Muscle layer of colon (tissue), 2 donors: ENCODE results near the gene HDHD5.
"Not testable (repeated sequence)": the region's sequence is repeated elsewhere in the genome, so short reads cannot be mapped to it uniquely, and the experiment has no call there.

ENCODE experiments used
- H3K27ac ChIP-seq: one replicate; pipeline ENCODE4 v1.7.0; 2013; ENCODE audit warnings: low read depth, mild to moderate bottlenecking, low read length, moderate library complexity
- H3K27me3 ChIP-seq, 2 donors: one replicate each; pipeline ENCODE4 v1.7.0; 2013; ENCODE audit warnings: low read length in 2 of 2, mild to moderate bottlenecking in 2 of 2; ENCODE audit not compliant: insufficient read depth in 2 of 2, control insufficient read depth in 1 of 2
- H3K36me3 ChIP-seq: one replicate; pipeline ENCODE4 v1.7.0; 2013; ENCODE audit warnings: mild to moderate bottlenecking, low read length; ENCODE audit not compliant: insufficient read depth
- H3K4me1 ChIP-seq: one replicate; pipeline ENCODE4 v1.7.0; 2013; ENCODE audit warnings: mild to moderate bottlenecking, low read length; ENCODE audit not compliant: insufficient read depth
- H3K4me3 ChIP-seq, 2 donors: one replicate each; pipeline ENCODE4 v1.7.0; 2013; ENCODE audit warnings: low read length in 2 of 2, low read depth in 1 of 2, mild to moderate bottlenecking in 1 of 2, moderate library complexity in 1 of 2
- H3K9ac ChIP-seq: one replicate; pipeline ENCODE4 v1.7.0; 2013; ENCODE audit warnings: low read length
- H3K9me3 ChIP-seq: one replicate; pipeline ENCODE4 v1.7.0; 2013; ENCODE audit warnings: mild to moderate bottlenecking, low read length
- donor health status: abdominal sarcoma.
- donor health status: Adenocarcinoma of cecum.

The HDHD5 gene

DNA sequence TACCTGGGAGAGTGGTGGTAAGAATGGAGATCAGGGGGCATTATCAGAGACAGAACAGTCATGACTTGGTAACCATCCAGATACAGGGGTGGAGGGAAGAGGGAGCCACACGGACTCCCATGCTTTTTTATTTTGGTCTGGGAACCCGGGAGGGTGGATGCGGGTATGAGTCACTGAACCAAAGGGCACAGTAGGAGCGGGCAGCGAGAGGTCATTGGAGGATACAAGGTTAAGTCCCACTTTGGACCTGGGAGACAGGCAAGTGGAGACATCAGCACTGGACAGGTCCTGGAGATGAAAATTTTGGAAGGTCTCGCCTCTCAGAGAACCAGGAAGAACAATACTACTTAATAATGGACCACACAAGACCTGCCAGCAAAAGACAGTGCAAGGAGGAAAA is 6.7 kb downstream of the HDHD5 start:
- Histone ChIP-seq H3K36me3 (peaks cover 22% of the 10 kb centered on the region), H3K4me1 (no peaks in the 10 kb centered on the region), H3K4me3 (no peak overlapping the region), H3K9ac (no peak overlapping the region), H3K27me3 (no peaks in the 10 kb centered on the region), H3K9me3 (no peaks in the 10 kb centered on the region), H3K27ac (no peak overlapping the region)

- H3K27me3 ChIP-seq = no peaks in the 10 kb centered on the region
- no peak overlapping the region for H3K9ac ChIP-seq
- no peaks in the 10 kb centered on the region for H3K4me1 ChIP-seq
- H3K36me3 ChIP-seq = peaks cover 22% of the 10 kb centered on the region
- no peaks in the 10 kb centered on the region for H3K9me3 ChIP-seq
- no peak overlapping the region for H3K4me3 ChIP-seq
- H3K27ac ChIP-seq = no peak overlapping the region
Measured at GRCh38 chr22:17149076-17149815, 9.8 kb downstream of the HDHD5 start.

GRCh38 chr22:17147458-17147857 is 11.6 kb downstream of the HDHD5 start:
- not testable (repeated sequence) for H3K27ac ChIP-seq, H3K9ac ChIP-seq, H3K27me3 ChIP-seq, H3K4me1 ChIP-seq, H3K4me3 ChIP-seq, H3K9me3 ChIP-seq
- H3K36me3 ChIP-seq = peaks cover 32% of the 10 kb centered on the region

- H3K9ac ChIP-seq = no peak overlapping the region
- no peak overlapping the region for H3K27ac ChIP-seq
- H3K9me3 ChIP-seq = no peaks in the 10 kb centered on the region
- no peak overlapping the region for H3K4me3 ChIP-seq
- H3K4me1 ChIP-seq = no peaks in the 10 kb centered on the region
- H3K36me3 ChIP-seq = peaks cover 55% of the 10 kb centered on the region
- no peaks in the 10 kb centered on the region for H3K27me3 ChIP-seq
Measured at GRCh38 chr22:17145021-17145680, 13.9 kb downstream of the HDHD5 start.

- Histone ChIP-seq H3K27me3 (no peaks in the 10 kb centered on the region), H3K9ac (no peak overlapping the region), H3K4me1 (no peaks in the 10 kb centered on the region), H3K4me3 (no peak overlapping the region), H3K27ac (no peak overlapping the region), H3K36me3 (peaks cover 48% of the 10 kb centered on the region), H3K9me3 (no peaks in the 10 kb centered on the region)
Measured at GRCh38 chr22:17143826-17144225, 15.3 kb downstream of the HDHD5 start.

GRCh38 chr22:17143101-17143500 is 16.0 kb downstream of the HDHD5 start:
- Histone ChIP-seq H3K4me3 (no peak overlapping the region), H3K27ac (no peak overlapping the region), H3K27me3 (no peaks in the 10 kb centered on the region), H3K9ac (no peak overlapping the region), H3K36me3 (peaks cover 43% of the 10 kb centered on the region), H3K4me1 (no peaks in the 10 kb centered on the region), H3K9me3 (no peaks in the 10 kb centered on the region)

- no peaks in the 10 kb centered on the region for H3K4me1 ChIP-seq
- H3K27ac ChIP-seq = no peak overlapping the region
- no peaks in the 10 kb centered on the region for H3K27me3 ChIP-seq
- H3K9ac ChIP-seq = no peak overlapping the region
- no peaks in the 10 kb centered on the region for H3K9me3 ChIP-seq
- peaks cover 43% of the 10 kb centered on the region for H3K36me3 ChIP-seq
- H3K4me3 ChIP-seq = no peak overlapping the region
Measured at GRCh38 chr22:17140826-17141766, 18.0 kb downstream of the HDHD5 start.

GRCh38 chr22:17140022-17140421 is 19.1 kb downstream of the HDHD5 start:
- H3K4me3 ChIP-seq = no peak overlapping the region
- H3K9ac ChIP-seq = no peak overlapping the region
- no peaks in the 10 kb centered on the region for H3K27me3 ChIP-seq
- H3K27ac ChIP-seq = no peak overlapping the region
- H3K9me3 ChIP-seq = no peaks in the 10 kb centered on the region
- H3K4me1 ChIP-seq = no peaks in the 10 kb centered on the region
- peaks cover 43% of the 10 kb centered on the region for H3K36me3 ChIP-seq

- Histone ChIP-seq H3K9me3 (no peaks in the 10 kb centered on the region), H3K36me3 (peaks cover 41% of the 10 kb centered on the region), H3K27me3 (no peaks in the 10 kb centered on the region), H3K4me3 (no peak overlapping the region), H3K4me1 (no peaks in the 10 kb centered on the region), H3K9ac (no peak overlapping the region), H3K27ac (no peak overlapping the region)
Measured at GRCh38 chr22:17138513-17138912, 20.6 kb downstream of the HDHD5 start.

- H3K36me3 ChIP-seq = peaks cover 35% of the 10 kb centered on the region
- H3K9me3 ChIP-seq = no peaks in the 10 kb centered on the region
- no peak overlapping the region for H3K27ac ChIP-seq
- no peaks in the 10 kb centered on the region for H3K27me3 ChIP-seq
- no peak overlapping the region for H3K4me3 ChIP-seq
- no peak overlapping the region for H3K9ac ChIP-seq
- no peaks in the 10 kb centered on the region for H3K4me1 ChIP-seq
Measured at GRCh38 chr22:17137861-17138425, 21.1 kb downstream of the HDHD5 start.

- Histone ChIP-seq H3K9ac (no peak overlapping the region), H3K4me1 (no peaks in the 10 kb centered on the region), H3K9me3 (no peaks in the 10 kb centered on the region), H3K27me3 (no peaks in the 10 kb centered on the region), H3K4me3 (no peak overlapping the region), H3K27ac (no peak overlapping the region), H3K36me3 (peaks cover 30% of the 10 kb centered on the region)
Measured at GRCh38 chr22:17137170-17137569, 21.9 kb downstream of the HDHD5 start.
